SJSA1 (cell line): Measurements from ENCODE around the gene EPN2. TPM values are rescaled to one million over a fixed set of nuclear protein-coding genes. Genes with fewer than 3 reads are reported as not detected.

ENCODE experiments used
- DNase-seq, 2 experiments: peaks; one replicate each; pipeline ENCODE4 v3.0.0-alpha.2; 2015 to 2020; ENCODE audit warnings: low spot score in 2 of 2, low read depth in 1 of 2
- H3K27ac ChIP-seq: fragments of 250-450 bp; sonication (Bioruptor Pico); 2 replicates; pipeline ENCODE4 v1.5.1; 2020; ENCODE audit warnings: mild to moderate bottlenecking, moderate library complexity
- H3K27me3 ChIP-seq: fragments of 250-450 bp; sonication (Bioruptor Pico); replicated peaks from 2 replicates; pipeline ENCODE4 v1.5.1; 2020; ENCODE audit warnings: mild to moderate bottlenecking, moderate library complexity
- H3K36me3 ChIP-seq: fragments of 250-450 bp; sonication (Bioruptor Pico); 2 replicates; pipeline ENCODE4 v1.5.1; 2020; ENCODE audit warnings: mild to moderate bottlenecking
- H3K4me1 ChIP-seq: fragments of 250-450 bp; sonication (Bioruptor Pico); replicated peaks from 2 replicates; pipeline ENCODE4 v1.6.1; 2021; ENCODE audit warnings: mild to moderate bottlenecking
- H3K4me3 ChIP-seq: fragments of 250-450 bp; sonication (Bioruptor Pico); 2 replicates; pipeline ENCODE4 v1.5.1; 2020; ENCODE audit warnings: mild to moderate bottlenecking
- H3K9me3 ChIP-seq: fragments of 250-450 bp; sonication (Bioruptor Pico); replicated peaks from 2 replicates; pipeline ENCODE4 v1.5.1; 2020; ENCODE audit warnings: mild to moderate bottlenecking
- total RNA-seq: library from RNA; depleted of rRNA; stranded (reverse); fragments of >200 nt; shearing (Covaris generic); gene quantifications from 2 replicates; pipeline ENCODE4 v1.2.3, GENCODE V29; 2014

The EPN2 gene
- total RNA-seq, 1 experiment from 2014 or later: 19.9 TPM

- no peaks in the 10 kb centered on the region for H3K9me3 ChIP-seq
- no peak overlapping the region for H3K27ac ChIP-seq
- H3K27me3 ChIP-seq: no peaks in the 10 kb centered on the region
- H3K4me1 ChIP-seq: 0 out of 2 replicates have a peak, but pooled peaks cover under 1% of the 10 kb centered on the region
- no peaks in the 10 kb centered on the region for H3K36me3 ChIP-seq
- no peak for DNase-seq
- no peak overlapping the region for H3K4me3 ChIP-seq
Measured at GRCh38 chr17:19368229-19368628, 131.1 kb downstream of the EPN2 start.

- H3K36me3 ChIP-seq: no peaks in the 10 kb centered on the region
- DNase-seq: no peak
- H3K4me1 ChIP-seq: no peaks in the 10 kb centered on the region
- no peaks in the 10 kb centered on the region for H3K27me3 ChIP-seq
- H3K9me3 ChIP-seq: no peaks in the 10 kb centered on the region
- H3K4me3 ChIP-seq: no peak overlapping the region
- H3K27ac ChIP-seq: no peak overlapping the region
Measured at GRCh38 chr17:19369107-19369778, 132.1 kb downstream of the EPN2 start.

- no peak for DNase-seq
- Histone ChIP-seq H3K9me3 (no peaks in the 10 kb centered on the region), H3K4me3 (no peak overlapping the region), H3K4me1 (no peaks in the 10 kb centered on the region), H3K27me3 (no peaks in the 10 kb centered on the region), H3K36me3 (no peaks in the 10 kb centered on the region), H3K27ac (no peak overlapping the region)
Measured at GRCh38 chr17:19369846-19370492, 132.8 kb downstream of the EPN2 start.

GRCh38 chr17:19370493-19370960, 133.4 kb downstream of the EPN2 start:
- Histone ChIP-seq H3K4me3 (no peak overlapping the region), H3K36me3 (no peaks in the 10 kb centered on the region), H3K27ac (no peak overlapping the region), H3K4me1 (no peaks in the 10 kb centered on the region), H3K9me3 (no peaks in the 10 kb centered on the region), H3K27me3 (no peaks in the 10 kb centered on the region)
- DNase-seq: peak in 1 of 2 experiments; percentile 35

- no peak overlapping the region for H3K4me3 ChIP-seq
- no peaks in the 10 kb centered on the region for H3K36me3 ChIP-seq
- no peaks in the 10 kb centered on the region for H3K27me3 ChIP-seq
- no peak overlapping the region for H3K27ac ChIP-seq
- no peaks in the 10 kb centered on the region for H3K9me3 ChIP-seq
- no peaks in the 10 kb centered on the region for H3K4me1 ChIP-seq
- DNase-seq: no peak
Measured at GRCh38 chr17:19371259-19372010, 134.3 kb downstream of the EPN2 start.

- Histone ChIP-seq H3K36me3 (no peaks in the 10 kb centered on the region), H3K4me1 (no peaks in the 10 kb centered on the region), H3K4me3 (no peak overlapping the region), H3K27me3 (no peaks in the 10 kb centered on the region), H3K9me3 (no peaks in the 10 kb centered on the region), H3K27ac (no peak overlapping the region)
- no peak for DNase-seq
Measured at GRCh38 chr17:19372011-19372370, 134.8 kb downstream of the EPN2 start.

- H3K9me3 ChIP-seq: no peaks in the 10 kb centered on the region
- DNase-seq: no peak
- no peak overlapping the region for H3K4me3 ChIP-seq
- H3K27ac ChIP-seq: no peak overlapping the region
- H3K4me1 ChIP-seq: no peaks in the 10 kb centered on the region
- no peaks in the 10 kb centered on the region for H3K27me3 ChIP-seq
- H3K36me3 ChIP-seq: no peaks in the 10 kb centered on the region
Measured at GRCh38 chr17:19372439-19372838, 135.3 kb downstream of the EPN2 start.

GRCh38 chr17:19372866-19373504, 135.8 kb downstream of the EPN2 start:
- H3K27ac ChIP-seq: no peak overlapping the region
- peak in 1 of 2 experiments; percentile 48 for DNase-seq

GRCh38 chr17:19374136-19374535, 137.0 kb downstream of the EPN2 start:
- H3K27me3 ChIP-seq: no peaks in the 10 kb centered on the region
- H3K27ac ChIP-seq: no peak overlapping the region
- H3K4me3 ChIP-seq: no peak overlapping the region
- peaks cover 2% of the 10 kb centered on the region for H3K4me1 ChIP-seq
- peaks cover 5% of the 10 kb centered on the region for H3K36me3 ChIP-seq
- no peaks in the 10 kb centered on the region for H3K9me3 ChIP-seq
- no peak for DNase-seq

More at GRCh38 chr17:19372866-19373504, 135.8 kb downstream of the EPN2 start:
- H3K4me3 ChIP-seq: no peak overlapping the region
- H3K27me3 ChIP-seq: no peaks in the 10 kb centered on the region
- H3K36me3 ChIP-seq: no peaks in the 10 kb centered on the region
- no peaks in the 10 kb centered on the region for H3K9me3 ChIP-seq
- H3K4me1 ChIP-seq: no peaks in the 10 kb centered on the region

- Histone ChIP-seq H3K4me3 (no peak overlapping the region), H3K9me3 (no peaks in the 10 kb centered on the region), H3K4me1 (peaks cover 9% of the 10 kb centered on the region), H3K36me3 (peaks cover 21% of the 10 kb centered on the region), H3K27me3 (no peaks in the 10 kb centered on the region), H3K27ac (no peak overlapping the region)
- no peak for DNase-seq
Measured at GRCh38 chr17:19375732-19376131, 138.6 kb downstream of the EPN2 start.

- Histone ChIP-seq H3K27me3 (no peaks in the 10 kb centered on the region), H3K27ac (no peak overlapping the region), H3K4me1 (peaks cover 9% of the 10 kb centered on the region), H3K9me3 (no peaks in the 10 kb centered on the region), H3K4me3 (peak overlapping the region; percentile 61), H3K36me3 (peaks cover 32% of the 10 kb centered on the region)
- no peak for DNase-seq
Measured at GRCh38 chr17:19376811-19377210, 139.6 kb downstream of the EPN2 start.

- H3K4me1 ChIP-seq: peaks cover 9% of the 10 kb centered on the region
- no peaks in the 10 kb centered on the region for H3K9me3 ChIP-seq
- H3K4me3 ChIP-seq: peak overlapping the region; percentile 61
Measured at GRCh38 chr17:19377602-19378415, 140.6 kb downstream of the EPN2 start.

More at GRCh38 chr17:19377602-19378415, 140.6 kb downstream of the EPN2 start:
- Histone ChIP-seq H3K36me3 (peaks cover 42% of the 10 kb centered on the region), H3K27ac (peak overlapping the region; percentile 80), H3K27me3 (no peaks in the 10 kb centered on the region)
- DNase-seq: peak; percentile 98 to 99
